B cell (primary cell): ENCODE measurements around the gene ANGPTL5. TPM values are rescaled to one million over a fixed set of nuclear protein-coding genes. Genes with fewer than 3 reads are reported as not detected.

Experiments used
- ATAC-seq: fragments of 200-7000 bp; cut with Tn5 transposase; one replicate; pipeline ENCODE4 v1.10.0; 2021; ENCODE audit warnings: low read depth, mild to moderate bottlenecking, moderate number of reproducible peaks, moderate library complexity
- CTCF ChIA-PET: fragments of 350-600 bp; sonication (Branson Sonifier 250); formaldehyde crosslinking; loops from one replicate; lab custom pipeline; 2021; ENCODE audit warnings: antibody characterized with exemption, inconsistent platforms; lab: Charles Lee
- POLR2A ChIA-PET: fragments of 350-600 bp; sonication (Branson Sonifier 250); formaldehyde crosslinking; loops from one replicate; lab custom pipeline; 2021; ENCODE audit warnings: antibody characterized with exemption; lab: Charles Lee
- DNase-seq: peaks from one replicate; pipeline ENCODE4 v3.0.0; 2013
- H2AFZ ChIP-seq: 2 replicates; pipeline ENCODE4 v1.6.1; 2012; ENCODE audit warnings: mild to moderate bottlenecking, low read depth, low read length; ENCODE audit not compliant: insufficient read depth, poor library complexity, severe bottlenecking
- H3K27ac ChIP-seq, 2 donors: 1 replicate in 1 of 2; 2 replicates in 1 of 2; pipeline ENCODE4 v1.5.1; 2012 to 2013; ENCODE audit warnings: low read length in 2 of 2, mild to moderate bottlenecking in 2 of 2, moderate library complexity in 1 of 2
- H3K27me3 ChIP-seq, 4 experiments: fragments of 200-600 bp in 1 of 4; sonication (generic) in 1 of 4; replicated peaks in 1 of 4; 1 replicate in 2 of 4; 2 replicates in 2 of 4; pipeline versions ENCODE4 v1.6.1 to v1.7.0; 2013 to 2016; ENCODE audit warnings: low read length in 3 of 4, mild to moderate bottlenecking in 2 of 4, mixed read lengths in 1 of 4, moderate library complexity in 1 of 4; ENCODE audit not compliant: insufficient read depth in 4 of 4, control insufficient read depth in 3 of 4; ENCODE audit errors: control extremely low read depth in 1 of 4
- H3K36me3 ChIP-seq, 2 experiments: replicated peaks in 1 of 2; 1 replicate in 1 of 2; 2 replicates in 1 of 2; pipeline versions ENCODE4 v1.6.1 to v1.7.1; 2013; ENCODE audit warnings: low read length in 1 of 2; ENCODE audit not compliant: insufficient read depth in 2 of 2, control insufficient read depth in 1 of 2; ENCODE audit errors: control extremely low read depth in 1 of 2, extremely low read depth in 1 of 2
- H3K4me1 ChIP-seq, 2 donors: fragments of 200-600 bp in 1 of 2; sonication (generic) in 1 of 2; 1 replicate in 1 of 2; 2 replicates in 1 of 2; pipeline versions ENCODE4 v1.5.1 to v1.6.1; 2013 to 2017; ENCODE audit warnings: low read length in 2 of 2; ENCODE audit not compliant: control insufficient read depth in 2 of 2, insufficient read depth in 2 of 2
- H3K4me2 ChIP-seq: replicated peaks from 2 replicates; pipeline ENCODE3; 2012; ENCODE audit warnings: mild to moderate bottlenecking, low read depth, low read length; ENCODE audit not compliant: poor library complexity, severe bottlenecking
- H3K4me3 ChIP-seq, 5 experiments: fragments of 200-600 bp in 1 of 5; sonication (generic) in 1 of 5; 1 replicate in 3 of 5; 2 replicates in 2 of 5; pipeline versions ENCODE4 v1.5.1 to v1.7.0; 2011 to 2016; ENCODE audit warnings: low read length in 4 of 5, mild to moderate bottlenecking in 4 of 5, low read depth in 2 of 5, control low read depth in 1 of 5, moderate library complexity in 1 of 5; ENCODE audit not compliant: insufficient read depth in 1 of 5; ENCODE audit errors: control extremely low read depth in 1 of 5, extremely low read depth in 1 of 5
- H3K79me2 ChIP-seq: fragments of 200-600 bp; sonication (generic); one replicate; pipeline ENCODE4 v1.6.0; 2016; ENCODE audit warnings: low read length; ENCODE audit not compliant: control insufficient read depth, insufficient read depth
- H3K9ac ChIP-seq: fragments of 200-600 bp; sonication (generic); 2 replicates; pipeline ENCODE4 v1.6.1; 2017; ENCODE audit warnings: mild to moderate bottlenecking, low read length, moderate library complexity
- H3K9me3 ChIP-seq, 3 donors: one replicate each; pipeline versions ENCODE4 v1.6.1 to v1.7.1; 2013; ENCODE audit warnings: low read length in 2 of 3; ENCODE audit not compliant: control insufficient read depth in 2 of 3, insufficient read depth in 1 of 3; ENCODE audit errors: control extremely low read depth in 1 of 3
- H4K20me1 ChIP-seq: 2 replicates; pipeline ENCODE4 v1.6.0; 2012; ENCODE audit warnings: mild to moderate bottlenecking, low read length; ENCODE audit not compliant: insufficient read depth, control insufficient read depth, poor library complexity, severe bottlenecking
- H3K27ac Mint-ChIP-seq: one replicate; pipeline ENCODE4 v1.8.0; 2021; ENCODE audit warnings: mixed read lengths
- H3K27me3 Mint-ChIP-seq: one replicate; pipeline ENCODE4 v1.8.0; 2021; ENCODE audit warnings: mixed read lengths
- H3K4me1 Mint-ChIP-seq: one replicate; pipeline ENCODE4 v1.8.0; 2021; ENCODE audit warnings: mixed read lengths
- H3K4me3 Mint-ChIP-seq: one replicate; pipeline ENCODE4 v1.8.0; 2021; ENCODE audit warnings: mixed read lengths
- H3K9me3 Mint-ChIP-seq: one replicate; pipeline ENCODE4 v1.8.0; 2022; ENCODE audit warnings: mixed read lengths; ENCODE audit not compliant: insufficient read depth
- EZH2 ChIP-seq: IDR thresholded peaks from 2 replicates; pipeline ENCODE4 v1.6.1; 2012; ENCODE audit warnings: borderline replicate concordance, low read depth, mild to moderate bottlenecking, moderate library complexity, low read length; ENCODE audit not compliant: insufficient read depth, poor library complexity, severe bottlenecking
- WGBS: methylation state at CpG from one replicate; pipeline ENCODE4 v1.1.5; 2013; ENCODE audit warnings: missing lambda C conversion rate; ENCODE audit not compliant: insufficient coverage; 5-methylcytosine and 5-hydroxymethylcytosine counted together
- intact Hi-C: fragments of 100-400 bp; cut with micrococcal nuclease; formaldehyde crosslinking; loops from one replicate; pipeline ENCODE4 v1.10.0; 2022
- polyA plus RNA-seq: library from polyadenylated mRNA; depleted of rRNA; stranded (reverse); fragments of >200 nt; gene quantifications from 2 replicates; pipeline ENCODE4 v1.2.3, GENCODE V29; 2012
- total RNA-seq, 2 donors: library from RNA; stranded (reverse); fragments of 120-200 nt in 1 of 2; gene quantifications; 1 replicate in 1 of 2; 2 replicates in 1 of 2; pipeline versions ENCODE4 v1.2.3 to v1.2.4, GENCODE V29; 2013 to 2022
- TF ChIP-seq, protein P1 (sequence below): fragments of 200-600 bp; IDR thresholded peaks from one replicate; pipeline ENCODE4 v1.8.0; 2022; ENCODE audit warnings: antibody characterized with exemption, mild to moderate bottlenecking

The ANGPTL5 gene
- total and polyA plus RNA-seq, 2 donors (not counting 1 experiment from before 2014, with no cell fraction given), result not detected

DNA sequence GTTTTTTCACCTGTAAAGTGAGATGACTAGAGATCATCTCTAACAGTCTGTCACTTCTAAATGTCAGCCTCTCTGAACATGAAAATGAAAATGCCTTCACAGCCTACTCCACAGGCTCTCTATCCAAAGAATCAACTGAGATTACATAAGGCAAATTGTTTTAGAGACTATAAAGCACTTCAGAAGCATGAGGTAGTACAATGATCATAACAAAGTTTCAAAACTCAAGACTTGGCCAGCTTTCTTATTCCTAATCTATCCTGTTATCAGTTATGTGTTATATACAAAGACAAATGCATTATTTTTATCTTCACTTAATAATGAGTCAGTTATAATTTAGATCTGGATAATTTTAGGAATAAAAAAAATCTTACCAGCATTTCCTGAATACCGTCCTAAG lies 21.8 kb downstream of the ANGPTL5 start:
- Histone ChIP-seq H3K27me3 (peaks cover 0 to 3% (median 0%) of the 10 kb centered on the region in 4 experiments), H3K36me3 (no peaks in the 10 kb centered on the region), H3K9ac (no peak overlapping the region), H3K4me2 (no peak overlapping the region), H2AFZ (no peak overlapping the region), H3K79me2 (no peaks in the 10 kb centered on the region), H3K4me3 (no peak overlapping the region), H3K9me3 (no peaks in the 10 kb centered on the region), H4K20me1 (no peaks in the 10 kb centered on the region), H3K4me1 (no peaks in the 10 kb centered on the region), H3K27ac (no peak overlapping the region)
- POLR2A ChIA-PET, result no interaction called here
- intact Hi-C loops, result no loop called here
- WGBS, result no CpG with 5 or more reads among the region's 1 CpG
- H3K27me3 Mint-ChIP-seq, result peaks cover 19% of the 10 kb centered on the region
- H3K4me3 Mint-ChIP-seq, result no peak overlapping the region
- no peak for TF ChIP-seq EZH2
- TF ChIP-seq, protein P1, sequence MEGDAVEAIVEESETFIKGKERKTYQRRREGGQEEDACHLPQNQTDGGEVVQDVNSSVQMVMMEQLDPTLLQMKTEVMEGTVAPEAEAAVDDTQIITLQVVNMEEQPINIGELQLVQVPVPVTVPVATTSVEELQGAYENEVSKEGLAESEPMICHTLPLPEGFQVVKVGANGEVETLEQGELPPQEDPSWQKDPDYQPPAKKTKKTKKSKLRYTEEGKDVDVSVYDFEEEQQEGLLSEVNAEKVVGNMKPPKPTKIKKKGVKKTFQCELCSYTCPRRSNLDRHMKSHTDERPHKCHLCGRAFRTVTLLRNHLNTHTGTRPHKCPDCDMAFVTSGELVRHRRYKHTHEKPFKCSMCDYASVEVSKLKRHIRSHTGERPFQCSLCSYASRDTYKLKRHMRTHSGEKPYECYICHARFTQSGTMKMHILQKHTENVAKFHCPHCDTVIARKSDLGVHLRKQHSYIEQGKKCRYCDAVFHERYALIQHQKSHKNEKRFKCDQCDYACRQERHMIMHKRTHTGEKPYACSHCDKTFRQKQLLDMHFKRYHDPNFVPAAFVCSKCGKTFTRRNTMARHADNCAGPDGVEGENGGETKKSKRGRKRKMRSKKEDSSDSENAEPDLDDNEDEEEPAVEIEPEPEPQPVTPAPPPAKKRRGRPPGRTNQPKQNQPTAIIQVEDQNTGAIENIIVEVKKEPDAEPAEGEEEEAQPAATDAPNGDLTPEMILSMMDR, result no peak
- no peaks in the 10 kb centered on the region for H3K4me1 Mint-ChIP-seq
- DNase-seq (no peak), ATAC-seq (no peak)
- no peaks in the 10 kb centered on the region for H3K9me3 Mint-ChIP-seq
- no peak overlapping the region for H3K27ac Mint-ChIP-seq
- CTCF ChIA-PET, result no interaction called here

DNA sequence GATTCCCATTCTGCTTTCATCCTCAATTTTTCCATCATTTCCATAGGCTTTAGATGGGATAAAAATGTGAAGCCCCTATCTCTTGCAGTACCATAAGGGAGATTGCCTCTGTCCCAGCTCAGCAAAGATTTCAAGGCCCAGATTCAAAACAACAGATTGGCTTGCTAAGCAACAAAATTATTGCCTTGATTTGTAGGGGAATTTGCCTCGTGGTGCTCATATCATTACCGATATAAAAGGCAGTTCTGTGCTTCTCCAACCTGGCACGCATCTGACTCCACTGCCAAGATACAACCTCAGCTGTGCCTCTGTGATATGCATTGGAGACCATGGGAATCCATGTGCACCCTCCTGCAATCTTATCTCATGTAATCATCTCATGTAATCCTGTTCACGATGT lies 26.6 kb downstream of the ANGPTL5 start:
- Mint-ChIP-seq H3K9me3 (no peaks in the 10 kb centered on the region), H3K27me3 (peaks cover 18% of the 10 kb centered on the region), H3K27ac (no peak overlapping the region), H3K4me1 (no peaks in the 10 kb centered on the region), H3K4me3 (no peak overlapping the region)
- ATAC-seq, result no peak
- no peak for DNase-seq
- WGBS, result 92% methylated on average over 4 of the region's 4 CpGs
- ChIA-PET POLR2A (no interaction called here), CTCF (no interaction called here)
- Histone ChIP-seq H3K79me2 (no peaks in the 10 kb centered on the region), H3K9ac (no peak overlapping the region), H3K4me3 (no peak overlapping the region), H3K36me3 (no peaks in the 10 kb centered on the region), H4K20me1 (no peaks in the 10 kb centered on the region), H3K4me1 (no peaks in the 10 kb centered on the region), H2AFZ (no peak overlapping the region), H3K27ac (no peak overlapping the region), H3K9me3 (peaks cover 0 to 3% (median 0%) of the 10 kb centered on the region in 3 donors), H3K4me2 (no peak overlapping the region), H3K27me3 (peaks cover 0 to 3% (median 1%) of the 10 kb centered on the region in 4 experiments)
- TF ChIP-seq, protein P1, result no peak
- TF ChIP-seq EZH2, result no peak
- intact Hi-C loops, result no loop called here
